Glutamatergic neuron (in vitro differentiated cells): ENCODE measurements around the gene MYL10. TPM values are rescaled to one million over a fixed set of nuclear protein-coding genes. Genes with fewer than 3 reads are reported as not detected.

ENCODE experiments used
- DNase-seq: peaks from one replicate; pipeline ENCODE4 v3.0.0; 2022
- H3K27ac Mint-ChIP-seq: one replicate; pipeline ENCODE4 v1.8.0; 2020; ENCODE audit warnings: mild to moderate bottlenecking, mixed read lengths, inconsistent platforms; ENCODE audit not compliant: unreplicated experiment
- H3K27me3 Mint-ChIP-seq: one replicate; pipeline ENCODE4 v1.8.0; 2020; ENCODE audit warnings: mild to moderate bottlenecking, moderate library complexity, mixed read lengths, inconsistent platforms; ENCODE audit not compliant: unreplicated experiment
- H3K36me3 Mint-ChIP-seq: one replicate; pipeline ENCODE4 v1.8.0; 2020; ENCODE audit warnings: mild to moderate bottlenecking, mixed read lengths, inconsistent platforms; ENCODE audit not compliant: unreplicated experiment
- H3K4me1 Mint-ChIP-seq: one replicate; pipeline ENCODE4 v1.8.0; 2020; ENCODE audit warnings: mild to moderate bottlenecking, low read depth, mixed read lengths, inconsistent platforms; ENCODE audit not compliant: unreplicated experiment
- H3K4me3 Mint-ChIP-seq: one replicate; pipeline ENCODE4 v1.8.0; 2020; ENCODE audit warnings: mild to moderate bottlenecking, mixed read lengths, inconsistent platforms; ENCODE audit not compliant: unreplicated experiment
- H3K9me3 Mint-ChIP-seq: one replicate; pipeline ENCODE4 v1.8.0; 2020; ENCODE audit warnings: mild to moderate bottlenecking, moderate library complexity, mixed read lengths, inconsistent platforms; ENCODE audit not compliant: unreplicated experiment
- total RNA-seq: library from RNA; stranded (reverse); fragmentation: NEBNext Ultra II Directional; extraction: Animal tissue kit (Norgen Biotek cat#: 25700); gene quantifications from one replicate; pipeline ENCODE4 v1.2.1, GENCODE V29; 2021; ENCODE audit not compliant: unreplicated experiment
- TF ChIP-seq, protein P1 (sequence below): fragments of 200-600 bp; sonication (generic); IDR thresholded peaks from one replicate; pipeline ENCODE4 v1.5.0; 2021; ENCODE audit not compliant: partially characterized antibody, unreplicated experiment

MYL10 gene
- total RNA-seq, 1 donor from 2014 or later = not detected

DNA sequence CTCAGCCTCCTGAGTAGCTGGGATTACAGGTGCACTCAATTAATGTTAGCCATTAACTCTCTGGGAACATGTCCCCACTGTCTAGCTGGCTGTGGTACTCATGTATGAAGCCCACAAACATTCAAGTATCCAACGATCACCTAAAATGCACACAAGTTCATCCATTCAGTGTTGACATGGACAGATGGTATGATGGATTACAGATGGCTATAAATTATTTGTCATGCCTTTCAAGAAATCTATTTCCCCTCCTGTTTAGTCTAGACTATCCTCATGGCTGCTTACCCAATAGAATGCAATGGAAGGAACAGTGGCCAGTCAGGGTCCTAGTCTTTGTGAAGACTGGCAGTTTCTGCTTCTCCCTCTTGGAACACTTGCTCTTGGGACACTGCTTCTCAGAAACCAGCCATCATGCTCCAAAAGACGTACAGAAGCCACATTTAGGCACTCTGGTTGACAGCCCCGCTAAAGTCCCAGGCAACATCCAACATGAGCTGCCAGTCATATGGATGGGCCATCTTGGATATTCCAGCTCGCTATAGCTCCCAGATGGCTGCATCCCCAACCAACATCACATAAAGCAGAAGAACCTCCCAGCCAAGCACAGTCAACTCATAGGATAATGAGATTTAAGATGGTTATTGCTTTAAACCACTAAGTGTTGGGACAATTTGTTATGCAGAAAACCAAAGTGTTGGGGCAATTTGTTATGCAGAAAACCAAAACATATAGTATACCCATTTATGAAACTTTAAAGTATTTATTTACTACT lies 33.1 kb downstream of the MYL10 start:
- no peak overlapping the region for H3K4me3 Mint-ChIP-seq
- no peaks in the 10 kb centered on the region for H3K36me3 Mint-ChIP-seq
- peaks cover 5% of the 10 kb centered on the region for H3K27me3 Mint-ChIP-seq
- peaks cover 6% of the 10 kb centered on the region for H3K9me3 Mint-ChIP-seq
- no peak for DNase-seq
- TF ChIP-seq, protein P1, sequence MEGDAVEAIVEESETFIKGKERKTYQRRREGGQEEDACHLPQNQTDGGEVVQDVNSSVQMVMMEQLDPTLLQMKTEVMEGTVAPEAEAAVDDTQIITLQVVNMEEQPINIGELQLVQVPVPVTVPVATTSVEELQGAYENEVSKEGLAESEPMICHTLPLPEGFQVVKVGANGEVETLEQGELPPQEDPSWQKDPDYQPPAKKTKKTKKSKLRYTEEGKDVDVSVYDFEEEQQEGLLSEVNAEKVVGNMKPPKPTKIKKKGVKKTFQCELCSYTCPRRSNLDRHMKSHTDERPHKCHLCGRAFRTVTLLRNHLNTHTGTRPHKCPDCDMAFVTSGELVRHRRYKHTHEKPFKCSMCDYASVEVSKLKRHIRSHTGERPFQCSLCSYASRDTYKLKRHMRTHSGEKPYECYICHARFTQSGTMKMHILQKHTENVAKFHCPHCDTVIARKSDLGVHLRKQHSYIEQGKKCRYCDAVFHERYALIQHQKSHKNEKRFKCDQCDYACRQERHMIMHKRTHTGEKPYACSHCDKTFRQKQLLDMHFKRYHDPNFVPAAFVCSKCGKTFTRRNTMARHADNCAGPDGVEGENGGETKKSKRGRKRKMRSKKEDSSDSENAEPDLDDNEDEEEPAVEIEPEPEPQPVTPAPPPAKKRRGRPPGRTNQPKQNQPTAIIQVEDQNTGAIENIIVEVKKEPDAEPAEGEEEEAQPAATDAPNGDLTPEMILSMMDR = no peak
- no peak overlapping the region for H3K27ac Mint-ChIP-seq
- no peaks in the 10 kb centered on the region for H3K4me1 Mint-ChIP-seq

DNA sequence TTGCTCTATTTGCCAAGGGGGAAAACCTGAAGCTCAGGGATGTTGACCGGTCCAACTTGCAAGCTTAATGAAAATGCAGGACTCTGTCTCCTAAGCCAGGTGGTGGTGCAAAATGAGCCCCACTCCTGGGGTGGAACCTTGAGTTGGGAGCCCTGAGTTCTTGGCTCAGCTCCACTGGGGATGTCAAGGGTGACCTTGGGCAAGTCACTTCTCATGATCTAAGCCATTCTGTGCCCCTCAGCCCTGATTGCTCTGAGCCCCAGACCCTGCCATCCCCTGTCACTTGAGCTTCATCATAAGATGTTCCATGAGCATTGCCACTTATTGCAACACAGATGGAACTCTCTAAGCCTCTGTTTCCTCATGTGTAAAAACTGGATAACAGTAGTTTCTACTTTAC lies 33.9 kb downstream of the MYL10 start:
- peaks cover 6% of the 10 kb centered on the region for H3K9me3 Mint-ChIP-seq
- TF ChIP-seq, protein P1 = no peak
- no peak for DNase-seq

DNA sequence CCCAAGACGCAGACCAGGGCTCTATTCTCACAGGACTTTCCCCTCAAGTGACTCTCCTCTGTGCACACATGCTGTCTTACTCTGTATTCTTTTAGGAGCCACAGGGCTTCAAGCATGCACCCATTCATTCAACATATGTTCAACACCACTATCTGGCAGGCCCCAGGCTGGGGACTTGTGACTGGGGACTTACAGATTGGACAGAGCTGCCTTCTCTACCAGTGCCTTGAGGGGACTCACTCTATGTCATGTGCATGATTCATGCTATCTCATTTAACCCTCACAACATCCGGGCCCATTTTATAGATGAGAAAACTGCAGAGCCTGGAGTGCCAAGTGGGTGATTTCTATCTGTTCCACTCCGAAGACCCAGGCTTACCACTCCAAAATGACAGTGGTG lies 34.3 kb downstream of the MYL10 start:
- TF ChIP-seq, protein P1 = no peak
- Mint-ChIP-seq H3K4me1 (no peaks in the 10 kb centered on the region), H3K27ac (no peak overlapping the region), H3K27me3 (peaks cover 5% of the 10 kb centered on the region), H3K9me3 (peaks cover 6% of the 10 kb centered on the region), H3K36me3 (no peaks in the 10 kb centered on the region), H3K4me3 (no peak overlapping the region)
- DNase-seq = no peak

More for the DNA sequence above, 33.9 kb downstream of the MYL10 start:
- peaks cover 5% of the 10 kb centered on the region for H3K27me3 Mint-ChIP-seq
- no peaks in the 10 kb centered on the region for H3K36me3 Mint-ChIP-seq
- H3K27ac Mint-ChIP-seq = no peak overlapping the region
- no peak overlapping the region for H3K4me3 Mint-ChIP-seq
- no peaks in the 10 kb centered on the region for H3K4me1 Mint-ChIP-seq

DNA sequence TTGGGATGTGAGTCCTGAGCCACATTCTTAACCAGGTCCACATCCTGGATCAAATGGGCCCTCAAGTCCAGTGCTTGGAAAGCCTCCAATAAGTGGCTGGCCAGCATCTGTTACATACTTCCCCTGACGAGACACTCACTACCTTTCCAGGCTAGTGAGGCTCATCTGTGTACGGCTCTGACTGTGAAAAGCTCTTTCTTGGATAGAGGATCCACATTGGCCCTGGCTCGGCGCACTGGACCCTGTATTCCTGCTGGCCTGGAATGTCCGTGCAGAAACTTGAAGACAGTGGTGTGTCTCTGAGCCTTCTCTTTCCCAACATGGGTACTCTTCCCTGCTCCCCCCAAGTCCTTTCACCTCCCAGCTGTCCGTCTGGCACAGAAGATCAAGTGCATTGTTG lies 35.5 kb downstream of the MYL10 start:
- Mint-ChIP-seq H3K27me3 (peaks cover 5% of the 10 kb centered on the region), H3K4me3 (no peak overlapping the region), H3K4me1 (no peaks in the 10 kb centered on the region), H3K36me3 (no peaks in the 10 kb centered on the region), H3K9me3 (peaks cover 5% of the 10 kb centered on the region), H3K27ac (no peak overlapping the region)
- TF ChIP-seq, protein P1 = no peak
- DNase-seq = no peak

DNA sequence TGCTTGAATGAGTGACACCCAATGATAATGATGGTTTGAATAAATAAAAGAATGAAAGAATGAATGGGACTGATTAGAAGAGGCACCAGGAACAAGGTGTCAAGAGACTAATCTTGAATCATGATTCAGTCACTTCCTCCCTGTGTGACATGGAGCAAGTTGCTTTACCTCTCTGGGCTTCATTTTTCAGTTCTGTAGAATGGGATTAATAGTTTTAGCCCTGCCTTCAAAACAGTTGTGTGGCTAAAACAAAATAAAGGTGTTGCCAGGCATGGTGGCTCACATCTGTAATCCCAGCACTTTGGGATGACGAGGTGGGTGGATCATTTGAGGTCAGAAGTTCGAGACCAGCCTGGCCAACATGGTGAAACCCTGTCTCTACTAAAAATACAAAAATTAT lies 37.6 kb downstream of the MYL10 start:
- DNase-seq = no peak
- Mint-ChIP-seq H3K27ac (no peak overlapping the region), H3K9me3 (peaks cover 5% of the 10 kb centered on the region), H3K4me1 (no peaks in the 10 kb centered on the region), H3K27me3 (peaks cover 10% of the 10 kb centered on the region), H3K36me3 (no peaks in the 10 kb centered on the region), H3K4me3 (no peak overlapping the region)
- TF ChIP-seq, protein P1 = no peak
